Stomach (tissue), 4 donors: ENCODE results near the gene PTGDR2.

Source experiments
- CTCF ChIP-seq, 7 experiments: fragments of 450-650 bp in 4 of 7; fragments of 200-600 bp in 3 of 7; sonication (generic) in 3 of 7; IDR thresholded peaks; one replicate each; pipeline ENCODE4 v1.5.1; 2016 to 2019; ENCODE audit warnings: antibody characterized with exemption in 7 of 7, control low read depth in 2 of 7, mild to moderate bottlenecking in 1 of 7
- POLR2A ChIP-seq, 4 donors: fragments of 450-650 bp; IDR thresholded peaks; one replicate each; pipeline ENCODE4 v1.6.1; 2016; ENCODE audit warnings: antibody characterized with exemption in 4 of 4, control low read depth in 2 of 4, mild to moderate bottlenecking in 1 of 4, moderate library complexity in 1 of 4
- POLR2AphosphoS5 ChIP-seq, 3 donors: sonication (generic); formaldehyde crosslinking; IDR thresholded peaks; one replicate each; pipeline ENCODE4 v1.6.1; 2016; ENCODE audit warnings: antibody characterized with exemption in 3 of 3

- TF ChIP-seq CTCF (IDR thresholded peaks at IDR 0.05) (no peak), POLR2A (IDR thresholded peaks at IDR 0.05) (no peak), POLR2AphosphoS5 (IDR thresholded peaks at IDR 0.05) (no peak)
These were observed 24.2 kb downstream of the PTGDR2 start for GRCh38 chr11:60831501-60832079.
